Panc1 (cell line): ENCODE results near the gene SCN7A. TPM values are rescaled to one million over a fixed set of nuclear protein-coding genes. Genes with fewer than 3 reads are reported as not detected.

Experiments used
- ATAC-seq: fragments of 200-7000 bp; cut with Tn5 transposase; 2 replicates; pipeline ENCODE4 v1.9.1; 2020; ENCODE audit warnings: mild to moderate bottlenecking, moderate library complexity
- BruUV-seq: library from RNA; stranded (reverse); fragments of 400-500 nt; replicated peaks from 2 replicates; lab custom pipeline; 2021; lab: Mats Ljungman, UMichigan
- CTCF ChIA-PET: fragments of 300-600 bp; sonication (Branson Sonifier 250); formaldehyde crosslinking; loops from one replicate; lab custom pipeline; 2022; ENCODE audit warnings: antibody characterized with exemption; lab: Charles Lee
- POLR2A ChIA-PET: fragments of 300-600 bp; sonication (Branson Sonifier 250); formaldehyde crosslinking; loops from one replicate; lab custom pipeline; 2022; ENCODE audit warnings: antibody characterized with exemption; lab: Charles Lee
- DNase-seq: peaks from one replicate; pipeline ENCODE4 v3.0.0-alpha.2; 2010; ENCODE audit warnings: low read depth, low spot score
- H3K27ac ChIP-seq: 2 replicates; pipeline ENCODE4 v1.5.1; 2011; ENCODE audit warnings: mild to moderate bottlenecking, low read length, inconsistent platforms
- H3K27me3 ChIP-seq: fragments of 200-500 bp; sonication (Bioruptor generic); 2 replicates; pipeline ENCODE4 v1.6.0; 2014; ENCODE audit warnings: low read length, inconsistent platforms; ENCODE audit not compliant: control insufficient read depth, insufficient read depth
- H3K36me3 ChIP-seq: fragments of 200-500 bp; sonication (Bioruptor generic); 2 replicates; pipeline ENCODE4 v1.5.1; 2014; ENCODE audit warnings: inconsistent platforms, mild to moderate bottlenecking, low read length, moderate library complexity; ENCODE audit not compliant: control insufficient read depth, insufficient read depth
- H3K4me1 ChIP-seq: 2 replicates; pipeline ENCODE4 v1.5.1; 2011; ENCODE audit warnings: inconsistent platforms, mild to moderate bottlenecking, low read length, moderate library complexity; ENCODE audit not compliant: control insufficient read depth, insufficient read depth
- H3K4me3 ChIP-seq, 2 experiments: 2 replicates each; pipeline ENCODE4 v1.5.1; 2011 to 2012; ENCODE audit warnings: low read depth in 2 of 2, low read length in 2 of 2, mild to moderate bottlenecking in 2 of 2, inconsistent platforms in 1 of 2, moderate library complexity in 1 of 2
- H3K9me3 ChIP-seq: fragments of 200-500 bp; sonication (Bioruptor generic); 2 replicates; pipeline ENCODE4 v1.5.1; 2014; ENCODE audit warnings: low read depth, mild to moderate bottlenecking, inconsistent platforms, low read length, moderate library complexity; ENCODE audit not compliant: control insufficient read depth, insufficient read depth
- POLR2AphosphoS5 ChIP-seq: IDR thresholded peaks from 2 replicates; pipeline ENCODE4 v1.6.1; 2012; ENCODE audit warnings: mild to moderate bottlenecking, low read depth, low read length, moderate library complexity
- SIN3A ChIP-seq: IDR thresholded peaks from 2 replicates; pipeline ENCODE4 v1.6.1; 2012; ENCODE audit warnings: low read depth, mild to moderate bottlenecking, low read length, moderate library complexity, borderline replicate concordance; ENCODE audit not compliant: insufficient read depth
- TCF7L2 ChIP-seq: IDR thresholded peaks from 2 replicates; pipeline ENCODE4 v1.6.1; 2011; ENCODE audit warnings: mild to moderate bottlenecking, low read depth, low read length, inconsistent platforms
- in situ Hi-C: cut with HindIII; loops from 2 replicates; pipeline ENCODE4 v1.10.0; 2016; ENCODE audit warnings: low sequenced_read_pairs, low pct_unique_long_range_greater_than_20kb
- intact Hi-C: fragments of 100-400 bp; cut with micrococcal nuclease; formaldehyde crosslinking; loops from one replicate; pipeline ENCODE4 v1.10.0; 2022; ENCODE audit not compliant: unreplicated experiment
- total RNA-seq: library from RNA; stranded (reverse); gene quantifications from one replicate; pipeline ENCODE4 v1.2.1, GENCODE V29; 2021; ENCODE audit not compliant: unreplicated experiment
- TF ChIP-seq, protein P1 (sequence below), 2 experiments: IDR thresholded peaks; 2 replicates each; pipeline ENCODE4 v1.6.1; 2011 to 2012; ENCODE audit warnings: low read depth in 2 of 2, control low read depth in 1 of 2, low read length in 1 of 2, mild to moderate bottlenecking in 1 of 2, moderate library complexity in 1 of 2; ENCODE audit not compliant: insufficient read depth in 1 of 2
- TF ChIP-seq, protein P2 (sequence below): fragments of 450-650 bp; IDR thresholded peaks from 2 replicates; pipeline ENCODE4 v1.5.1; 2017; ENCODE audit warnings: mild to moderate bottlenecking

The SCN7A gene
- total RNA-seq, 1 experiment from 2014 or later, result 0.03 TPM

DNA sequence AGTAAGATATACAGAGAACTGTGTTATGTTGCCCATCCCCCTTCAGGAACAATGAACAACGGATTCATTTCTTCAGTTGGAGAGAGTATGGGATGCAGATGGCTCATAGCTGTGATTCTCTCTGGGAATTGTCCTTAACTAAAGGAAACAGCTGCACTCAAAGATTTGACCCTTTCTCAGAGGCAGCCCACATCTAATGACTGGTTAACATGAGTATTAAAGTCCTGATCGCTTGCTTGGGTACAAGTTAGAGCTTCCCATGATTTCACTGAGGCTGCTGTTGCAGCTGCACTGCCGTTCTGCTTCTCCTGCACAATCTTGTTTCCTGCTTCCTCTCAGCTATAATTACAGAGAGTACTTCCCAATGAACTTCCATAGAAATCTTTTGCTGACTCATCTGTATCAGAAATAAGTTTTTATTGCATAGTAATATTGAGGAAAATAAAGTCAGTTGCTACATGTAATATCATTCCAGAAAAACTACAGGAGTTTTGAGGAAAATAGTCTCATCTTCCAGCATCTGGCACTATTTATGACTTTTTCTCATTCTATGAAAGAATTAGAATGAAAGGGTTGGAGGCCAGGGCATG, 105.5 kb downstream of the SCN7A start:
- CTCF ChIA-PET, result no interaction called here
- Histone ChIP-seq H3K27ac (no peak overlapping the region), H3K27me3 (no peaks in the 10 kb centered on the region), H3K4me3 (no peak overlapping the region), H3K4me1 (no peaks in the 10 kb centered on the region), H3K9me3 (no peaks in the 10 kb centered on the region), H3K36me3 (no peaks in the 10 kb centered on the region)
- TF ChIP-seq POLR2AphosphoS5, result no peak
- no peak for TF ChIP-seq SIN3A
- no peak for TF ChIP-seq TCF7L2
- TF ChIP-seq, protein P1, sequence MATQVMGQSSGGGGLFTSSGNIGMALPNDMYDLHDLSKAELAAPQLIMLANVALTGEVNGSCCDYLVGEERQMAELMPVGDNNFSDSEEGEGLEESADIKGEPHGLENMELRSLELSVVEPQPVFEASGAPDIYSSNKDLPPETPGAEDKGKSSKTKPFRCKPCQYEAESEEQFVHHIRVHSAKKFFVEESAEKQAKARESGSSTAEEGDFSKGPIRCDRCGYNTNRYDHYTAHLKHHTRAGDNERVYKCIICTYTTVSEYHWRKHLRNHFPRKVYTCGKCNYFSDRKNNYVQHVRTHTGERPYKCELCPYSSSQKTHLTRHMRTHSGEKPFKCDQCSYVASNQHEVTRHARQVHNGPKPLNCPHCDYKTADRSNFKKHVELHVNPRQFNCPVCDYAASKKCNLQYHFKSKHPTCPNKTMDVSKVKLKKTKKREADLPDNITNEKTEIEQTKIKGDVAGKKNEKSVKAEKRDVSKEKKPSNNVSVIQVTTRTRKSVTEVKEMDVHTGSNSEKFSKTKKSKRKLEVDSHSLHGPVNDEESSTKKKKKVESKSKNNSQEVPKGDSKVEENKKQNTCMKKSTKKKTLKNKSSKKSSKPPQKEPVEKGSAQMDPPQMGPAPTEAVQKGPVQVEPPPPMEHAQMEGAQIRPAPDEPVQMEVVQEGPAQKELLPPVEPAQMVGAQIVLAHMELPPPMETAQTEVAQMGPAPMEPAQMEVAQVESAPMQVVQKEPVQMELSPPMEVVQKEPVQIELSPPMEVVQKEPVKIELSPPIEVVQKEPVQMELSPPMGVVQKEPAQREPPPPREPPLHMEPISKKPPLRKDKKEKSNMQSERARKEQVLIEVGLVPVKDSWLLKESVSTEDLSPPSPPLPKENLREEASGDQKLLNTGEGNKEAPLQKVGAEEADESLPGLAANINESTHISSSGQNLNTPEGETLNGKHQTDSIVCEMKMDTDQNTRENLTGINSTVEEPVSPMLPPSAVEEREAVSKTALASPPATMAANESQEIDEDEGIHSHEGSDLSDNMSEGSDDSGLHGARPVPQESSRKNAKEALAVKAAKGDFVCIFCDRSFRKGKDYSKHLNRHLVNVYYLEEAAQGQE (IDR thresholded peaks at IDR 0.05; ENCODE audit: insufficient read depth in 1 of 2, low read depth in 2 of 2, low read length in 1 of 2), result no peak
- TF ChIP-seq, protein P2, sequence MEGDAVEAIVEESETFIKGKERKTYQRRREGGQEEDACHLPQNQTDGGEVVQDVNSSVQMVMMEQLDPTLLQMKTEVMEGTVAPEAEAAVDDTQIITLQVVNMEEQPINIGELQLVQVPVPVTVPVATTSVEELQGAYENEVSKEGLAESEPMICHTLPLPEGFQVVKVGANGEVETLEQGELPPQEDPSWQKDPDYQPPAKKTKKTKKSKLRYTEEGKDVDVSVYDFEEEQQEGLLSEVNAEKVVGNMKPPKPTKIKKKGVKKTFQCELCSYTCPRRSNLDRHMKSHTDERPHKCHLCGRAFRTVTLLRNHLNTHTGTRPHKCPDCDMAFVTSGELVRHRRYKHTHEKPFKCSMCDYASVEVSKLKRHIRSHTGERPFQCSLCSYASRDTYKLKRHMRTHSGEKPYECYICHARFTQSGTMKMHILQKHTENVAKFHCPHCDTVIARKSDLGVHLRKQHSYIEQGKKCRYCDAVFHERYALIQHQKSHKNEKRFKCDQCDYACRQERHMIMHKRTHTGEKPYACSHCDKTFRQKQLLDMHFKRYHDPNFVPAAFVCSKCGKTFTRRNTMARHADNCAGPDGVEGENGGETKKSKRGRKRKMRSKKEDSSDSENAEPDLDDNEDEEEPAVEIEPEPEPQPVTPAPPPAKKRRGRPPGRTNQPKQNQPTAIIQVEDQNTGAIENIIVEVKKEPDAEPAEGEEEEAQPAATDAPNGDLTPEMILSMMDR, result no peak
- POLR2A ChIA-PET, result no interaction called here
- DNase-seq (no peak), ATAC-seq (no peak)
- in situ Hi-C loops, result no loop called here
- BruUV-seq, result no TSS peak
- intact Hi-C loops, result no loop called here

DNA sequence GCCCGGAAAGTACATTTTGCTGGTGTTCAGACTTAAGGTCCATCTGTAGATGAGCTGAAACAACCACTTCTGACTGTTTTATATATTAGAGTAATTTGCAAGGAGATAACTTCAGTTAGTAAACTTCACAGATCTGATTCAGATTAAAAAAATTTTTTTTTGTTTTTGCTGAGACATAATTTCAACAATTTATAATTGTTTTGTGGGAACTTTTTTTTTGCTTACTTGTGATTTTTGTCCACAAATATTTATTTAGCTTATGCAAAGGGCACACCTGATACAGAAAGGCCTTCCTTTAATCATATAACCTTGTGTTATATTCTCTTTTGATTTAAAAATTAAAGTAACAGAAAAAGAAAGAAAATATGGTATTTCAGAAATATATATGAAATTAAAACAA, 108.7 kb downstream of the SCN7A start:
- no peaks in the 10 kb centered on the region for H3K9me3 ChIP-seq
- H3K4me3 ChIP-seq, result no peak overlapping the region
- intact Hi-C loops, result no loop called here
- ATAC-seq (no peak), DNase-seq (no peak)
- H3K27me3 ChIP-seq, result no peaks in the 10 kb centered on the region
- ChIA-PET CTCF (interaction anchor here (0.5 kb wide), 1 partner anchor 1182 kb away, joined by 4 read pairs; the partner anchor contains the start of gene SCN3A), POLR2A (no interaction called here)
- no peaks in the 10 kb centered on the region for H3K4me1 ChIP-seq
- no TSS peak for BruUV-seq
- no peak overlapping the region for H3K27ac ChIP-seq
- TF ChIP-seq POLR2AphosphoS5, result no peak
- TF ChIP-seq, protein P1 (IDR thresholded peaks at IDR 0.05; ENCODE audit: insufficient read depth in 1 of 2, low read depth in 2 of 2, low read length in 1 of 2), result no peak
- TF ChIP-seq TCF7L2, result no peak
- TF ChIP-seq, protein P2, result no peak
- TF ChIP-seq SIN3A, result no peak
- in situ Hi-C loops, result no loop called here
- no peaks in the 10 kb centered on the region for H3K36me3 ChIP-seq
